Stimulated activated CD4-positive, alpha-beta T cell treated with anti-CD3 and anti-CD28 coated beads, Interleukin-1b, Interleukin-23, amount 100 ng/mL, for 48 hours (primary cell): ENCODE data around the gene LYVE1.

Experiments
- DNase-seq: peaks from one replicate; pipeline ENCODE4 v3.0.0-alpha.2; 2020

LYVE1 gene

DNA sequence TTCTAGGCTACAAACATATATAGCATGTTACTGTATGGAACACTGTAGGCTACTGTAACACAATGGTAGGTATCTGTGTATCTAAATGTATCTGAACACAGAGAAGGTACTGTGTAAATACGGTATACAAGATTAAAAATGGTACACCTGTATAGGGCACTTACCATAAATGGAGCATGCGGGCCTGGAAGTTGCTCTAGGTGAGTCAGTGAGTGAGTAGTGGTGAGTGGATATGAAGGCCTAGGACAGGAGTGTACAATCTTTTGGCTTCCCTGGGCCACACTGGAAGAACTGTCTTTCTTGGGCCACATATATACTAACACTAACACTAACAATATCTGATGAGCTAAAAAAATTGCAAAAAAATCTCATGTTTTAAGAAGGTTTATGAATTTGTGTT, 48.8 kb downstream of the LYVE1 start:
- DNase-seq, result no peak

DNA sequence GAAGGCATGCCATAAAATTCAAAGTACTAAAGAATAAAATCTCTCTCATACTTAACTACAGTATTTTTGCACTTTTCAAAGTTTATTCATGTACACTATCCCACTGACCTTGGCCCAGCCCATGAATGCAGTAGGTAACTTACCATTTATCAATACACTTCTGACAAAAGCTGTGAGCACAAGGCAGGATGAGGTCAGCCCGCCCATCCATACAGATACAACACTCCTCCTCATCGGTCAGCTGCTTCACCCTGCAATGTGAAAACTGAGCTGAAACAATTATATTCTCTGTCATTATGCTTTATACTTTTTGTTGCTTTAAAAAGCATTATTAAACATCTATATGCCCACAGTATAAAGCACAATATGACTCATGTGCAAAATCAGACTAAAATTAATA, 49.6 kb downstream of the LYVE1 start:
- no peak for DNase-seq

DNA sequence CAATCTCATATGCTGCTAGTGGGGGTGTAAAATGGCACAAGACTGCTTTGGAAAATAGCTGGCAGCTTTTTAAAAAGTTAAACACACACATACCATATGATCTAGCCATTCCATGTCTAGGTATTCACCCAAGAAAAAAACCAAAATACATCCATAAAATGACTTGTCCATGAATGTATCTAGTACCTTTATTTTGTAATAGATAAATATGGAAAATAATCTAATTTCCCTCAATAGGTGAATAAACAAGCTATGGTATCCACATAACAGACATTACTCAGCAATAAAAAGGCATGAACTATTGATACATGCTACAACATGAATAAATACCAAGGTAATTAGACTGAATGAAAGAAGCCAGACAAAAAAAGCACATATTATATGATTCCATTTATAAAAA, 50.3 kb downstream of the LYVE1 start:
- no peak for DNase-seq

DNA sequence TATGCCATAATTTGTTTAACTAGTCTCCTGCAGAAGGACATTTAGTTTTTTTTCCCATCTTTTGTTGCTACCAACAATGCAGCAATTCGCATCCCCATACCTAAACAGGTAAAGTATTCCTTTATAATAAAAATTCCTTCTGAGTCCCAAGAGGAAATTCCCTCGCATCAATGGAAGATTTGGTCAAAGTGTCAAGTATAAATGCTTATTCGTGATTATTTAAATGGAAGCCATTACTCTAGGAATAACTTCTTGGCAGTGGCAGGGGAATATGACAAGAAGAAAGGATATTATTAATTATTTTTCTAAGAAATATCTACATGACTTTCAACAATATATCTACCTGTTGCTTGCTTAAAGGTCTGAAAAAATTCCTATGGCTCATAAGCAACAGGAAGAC, 53.0 kb downstream of the LYVE1 start:
- no peak for DNase-seq

DNA sequence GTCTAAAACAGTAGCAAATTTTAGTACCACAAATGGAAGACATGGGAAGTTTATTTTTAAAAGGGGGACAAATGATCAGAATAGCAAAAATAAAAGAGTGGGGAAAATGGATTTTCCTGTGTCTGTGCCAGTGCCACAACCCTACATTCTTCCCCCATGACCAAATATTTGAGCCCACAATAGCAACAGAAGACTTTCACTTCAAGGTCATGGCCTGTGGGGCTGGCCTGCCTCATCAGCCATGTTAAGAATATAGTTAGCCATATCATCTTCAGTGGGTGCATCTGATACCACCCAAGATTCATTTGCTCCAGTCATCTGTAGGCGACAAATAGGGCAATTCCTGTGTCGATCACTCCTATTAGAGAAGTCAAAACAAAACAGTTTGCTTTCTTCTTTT, 53.8 kb downstream of the LYVE1 start:
- no peak for DNase-seq

DNA sequence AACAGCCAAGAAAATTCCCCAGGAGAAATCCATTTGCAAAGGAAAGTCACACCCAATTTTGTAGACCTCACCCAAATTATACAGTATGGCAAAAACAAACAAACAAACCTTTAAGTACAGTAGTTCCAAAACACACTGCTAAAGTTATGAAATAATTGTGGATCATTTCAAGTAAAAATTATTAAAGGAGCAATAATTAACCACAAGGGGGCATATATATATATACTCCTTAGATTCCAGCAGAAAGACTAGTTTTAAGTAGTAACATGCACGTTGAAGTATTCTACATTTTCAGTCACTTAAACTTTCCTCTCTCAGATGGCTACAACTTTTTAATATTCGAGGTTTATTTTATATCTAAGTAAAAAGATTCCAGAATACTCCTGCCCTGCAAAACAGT, 54.3 kb downstream of the LYVE1 start:
- DNase-seq, result no peak

DNA sequence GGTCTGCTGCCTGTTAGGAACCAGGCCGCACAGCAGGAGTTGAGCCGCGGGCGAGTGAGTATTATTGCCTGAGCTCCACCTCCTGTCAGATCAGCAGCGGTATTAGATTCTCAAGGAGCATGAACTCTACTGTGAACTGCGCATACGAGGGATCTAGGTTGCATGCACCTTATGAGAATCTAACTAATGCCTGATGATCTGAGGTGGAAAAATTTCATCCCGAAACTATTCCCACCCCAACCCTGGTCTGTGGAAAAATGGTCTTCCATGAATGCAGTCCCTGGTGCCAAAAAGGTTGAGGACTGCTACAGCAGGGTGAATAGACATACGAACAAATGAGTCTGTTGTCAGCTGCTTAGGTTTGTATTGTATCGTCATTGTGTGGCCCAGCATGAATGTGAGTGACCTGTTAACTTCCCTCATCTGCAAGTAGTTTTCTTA, 57.3 kb downstream of the LYVE1 start:
- no peak for DNase-seq
